ENCODE data around the gene DEK.
"Not testable (repeated sequence)": the region's sequence is repeated elsewhere in the genome, so short reads cannot be mapped to it uniquely, and the experiment has no call there.

DEK gene

DNA sequence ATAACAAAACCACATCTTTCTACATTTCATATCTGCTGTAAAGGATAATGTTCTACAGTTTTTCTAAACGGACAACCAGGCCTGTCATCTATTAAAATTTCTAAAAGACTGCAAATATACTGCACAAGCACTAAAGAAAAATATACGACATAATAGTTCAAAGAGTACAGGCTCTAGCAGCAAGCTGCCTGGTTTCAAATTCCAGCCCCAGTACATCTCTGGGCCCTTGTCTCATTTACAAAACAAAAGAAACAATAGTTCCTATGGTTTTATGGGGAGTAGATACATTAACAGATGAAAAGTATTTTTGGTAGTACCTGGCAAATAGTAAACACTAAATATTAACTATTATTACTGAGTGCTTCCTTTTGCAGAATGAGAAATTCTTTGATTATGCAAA is 24.1 kb downstream of the DEK start:
- DNase-seq (ENCODE audit: low spot score) = no peak

GRCh38 chr6:18237167-18237566 is 27.2 kb downstream of the DEK start:
- DNase-seq (ENCODE audit: low spot score) = no peak

DNA sequence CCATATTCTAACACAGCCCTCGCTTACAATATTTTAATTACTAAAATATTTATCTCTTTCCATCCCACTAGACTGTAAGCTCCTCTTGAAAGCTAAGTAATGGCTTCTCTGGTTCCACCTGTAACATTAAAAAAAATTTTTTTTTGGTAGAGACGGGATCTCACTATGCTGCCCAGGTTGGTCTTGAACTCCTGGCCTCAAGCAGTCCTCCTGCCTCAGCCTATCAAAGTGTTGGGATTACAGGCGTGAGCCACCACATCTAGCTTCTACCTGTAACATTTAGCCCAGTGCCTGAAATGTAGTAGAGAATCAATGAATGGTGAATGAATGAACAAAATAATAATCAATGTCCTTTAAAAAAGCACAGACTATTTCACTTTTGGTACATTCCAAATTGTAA is 28.8 kb downstream of the DEK start:
- no peak for DNase-seq (ENCODE audit: low spot score)

DNA sequence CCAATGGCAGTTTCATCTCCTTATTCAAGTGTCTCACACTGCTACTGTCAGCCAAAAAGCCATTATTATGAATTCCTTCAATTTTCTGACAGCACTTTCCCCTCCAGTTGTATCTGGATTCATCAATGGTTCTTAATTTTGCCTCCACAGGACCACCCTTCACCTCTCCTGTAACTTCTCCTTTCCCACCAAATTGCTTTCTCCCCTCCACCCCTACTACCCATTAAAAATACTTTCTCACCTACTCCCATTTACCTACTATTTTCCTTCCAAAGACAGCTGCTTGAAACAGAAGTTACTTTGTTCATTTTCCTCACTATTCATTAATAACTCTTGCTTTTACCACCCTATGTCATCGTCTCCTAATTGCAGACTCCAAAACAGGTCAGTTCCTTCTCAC is 29.8 kb downstream of the DEK start:
- DNase-seq (ENCODE audit: low spot score) = no peak

GRCh38 chr6:18233770-18234169 is 30.6 kb downstream of the DEK start:
- not testable (repeated sequence) for DNase-seq (ENCODE audit: low spot score)

DNA sequence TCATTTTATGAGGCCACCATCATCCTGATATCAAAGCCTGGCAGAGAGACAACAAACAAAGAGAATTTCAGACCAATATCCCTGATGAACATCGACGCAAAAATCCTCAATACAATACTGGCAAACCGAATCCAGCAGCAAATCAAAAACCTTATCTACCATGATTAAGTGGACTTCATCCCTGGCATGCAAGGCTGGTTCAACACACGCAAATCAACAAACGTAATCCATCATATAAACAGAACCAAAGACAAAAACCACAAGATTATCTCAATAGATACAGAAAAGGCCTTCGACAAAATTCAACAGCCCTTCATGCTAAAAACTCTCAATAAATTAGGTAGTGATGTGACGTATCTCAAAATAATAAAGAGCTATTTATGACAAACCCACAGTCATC is 32.5 kb downstream of the DEK start:
- not testable (repeated sequence) for DNase-seq (ENCODE audit: low spot score)

DNA sequence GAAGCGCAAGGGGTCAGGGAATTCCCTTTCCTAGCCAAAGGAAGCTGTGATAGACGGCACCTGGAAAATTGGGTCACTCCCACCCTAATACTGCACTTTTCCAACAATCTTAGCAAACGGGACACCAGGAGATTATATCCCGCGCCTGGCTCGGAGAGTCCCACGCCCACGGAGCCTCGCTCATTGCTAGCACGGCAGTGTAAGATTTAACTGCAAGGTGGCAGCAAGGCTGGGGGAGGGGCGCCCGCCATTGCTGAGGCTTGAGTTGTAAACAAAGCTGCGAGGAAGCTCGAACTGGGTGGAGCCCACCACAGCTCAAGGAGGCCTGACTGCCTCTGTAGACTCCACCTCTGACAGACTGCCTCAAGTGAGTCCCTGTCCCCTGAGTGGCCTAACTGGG is 35.7 kb downstream of the DEK start:
- not testable (repeated sequence) for DNase-seq (ENCODE audit: low spot score)

GRCh38 chr6:18227166-18227565 is 37.2 kb downstream of the DEK start:
- DNase-seq (ENCODE audit: low spot score) = not testable (repeated sequence)

GRCh38 chr6:18226451-18227105 is 37.8 kb downstream of the DEK start:
- not testable (repeated sequence) for DNase-seq (ENCODE audit: low spot score)

- no peak for DNase-seq (ENCODE audit: low spot score)
Observed at GRCh38 chr6:18221288-18221615, 43.1 kb downstream of the DEK start.

DNA sequence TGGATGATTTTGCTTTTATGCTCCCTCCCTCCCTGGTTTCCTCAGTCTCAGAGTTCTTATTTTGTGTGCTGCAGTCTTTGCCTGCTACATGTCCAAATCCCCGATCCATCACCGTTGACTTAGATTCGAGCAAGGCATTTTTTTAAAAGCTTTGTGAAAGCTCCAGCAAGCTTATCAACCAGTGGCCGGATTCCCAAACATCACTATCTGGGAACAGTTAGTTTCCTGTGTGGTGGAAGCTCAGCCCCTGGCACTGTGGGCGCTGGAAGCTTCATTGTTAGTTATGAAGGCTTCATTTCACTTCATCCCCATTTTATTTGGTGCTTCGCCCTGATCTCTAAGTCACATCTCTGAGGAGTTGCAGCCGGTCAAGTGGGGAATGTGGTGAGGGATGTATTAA is 44.7 kb downstream of the DEK start:
- DNase-seq (ENCODE audit: low spot score) = no peak

DNA sequence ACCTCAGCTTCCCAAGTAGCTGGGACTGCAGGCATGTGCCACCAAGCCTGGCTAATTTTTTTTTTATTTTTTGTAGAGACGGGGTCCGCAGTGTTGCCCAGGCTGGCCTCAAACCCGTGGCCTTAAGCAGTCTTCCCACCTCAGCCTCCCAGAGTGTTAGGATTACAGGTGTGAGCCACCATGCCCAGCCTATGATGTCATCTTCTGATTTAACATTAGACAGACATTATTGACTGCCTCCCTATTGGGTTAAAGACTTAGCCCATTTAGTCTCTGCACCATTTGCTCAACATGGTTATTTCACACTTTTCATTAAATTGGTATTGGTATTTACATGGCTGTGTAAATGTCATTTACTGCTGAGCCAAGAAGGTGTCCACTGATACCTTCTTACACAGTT is 46.1 kb downstream of the DEK start:
- DNase-seq (ENCODE audit: low spot score) = no peak

DNA sequence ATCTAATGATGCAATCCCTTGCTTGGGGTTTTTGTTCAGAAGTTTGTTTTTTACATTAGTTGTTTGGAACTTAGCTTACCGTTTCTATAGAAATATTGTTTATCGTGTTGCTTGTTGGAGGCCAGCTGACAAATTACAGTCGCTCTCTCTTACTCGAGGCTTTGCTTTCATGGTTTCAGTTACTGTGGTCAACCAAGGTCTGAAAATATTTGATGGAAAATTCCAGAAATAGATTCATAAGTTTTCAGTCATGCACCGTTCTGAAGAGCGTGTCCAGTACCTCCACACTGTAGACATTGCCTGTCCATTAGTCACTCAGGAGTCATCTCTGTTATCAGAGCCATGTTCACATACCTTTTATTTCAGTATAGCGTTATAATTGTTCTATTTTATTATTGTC is 47.9 kb downstream of the DEK start:
- DNase-seq (ENCODE audit: low spot score) = no peak

- DNase-seq (ENCODE audit: low spot score) = no peak
Observed at GRCh38 chr6:18215436-18215835, 48.9 kb downstream of the DEK start.

GRCh38 chr6:18214003-18214402 is 50.3 kb downstream of the DEK start:
- DNase-seq (ENCODE audit: low spot score) = no peak

GRCh38 chr6:18213439-18213838 is 50.9 kb downstream of the DEK start:
- no peak for DNase-seq (ENCODE audit: low spot score)

DNA sequence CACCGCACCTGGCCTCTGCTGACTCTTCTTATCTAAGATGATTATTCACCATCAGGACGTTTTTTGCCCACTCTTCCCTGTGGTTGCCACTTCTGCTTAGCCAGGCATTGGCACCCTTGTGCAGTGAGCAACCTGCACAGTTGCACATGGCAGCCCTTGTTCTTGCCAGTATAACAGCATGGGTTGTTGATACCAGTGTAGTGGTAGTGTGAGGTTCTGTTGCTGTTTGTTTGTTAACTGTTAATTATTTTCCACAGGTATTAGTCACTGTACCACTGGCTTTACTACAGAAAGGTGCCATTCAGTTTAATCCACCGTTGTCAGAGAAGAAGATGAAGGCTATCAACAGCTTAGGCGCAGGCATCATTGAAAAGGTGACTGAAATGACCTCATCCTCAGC is 52.1 kb downstream of the DEK start:
- DNase-seq (ENCODE audit: low spot score) = no peak

DNA sequence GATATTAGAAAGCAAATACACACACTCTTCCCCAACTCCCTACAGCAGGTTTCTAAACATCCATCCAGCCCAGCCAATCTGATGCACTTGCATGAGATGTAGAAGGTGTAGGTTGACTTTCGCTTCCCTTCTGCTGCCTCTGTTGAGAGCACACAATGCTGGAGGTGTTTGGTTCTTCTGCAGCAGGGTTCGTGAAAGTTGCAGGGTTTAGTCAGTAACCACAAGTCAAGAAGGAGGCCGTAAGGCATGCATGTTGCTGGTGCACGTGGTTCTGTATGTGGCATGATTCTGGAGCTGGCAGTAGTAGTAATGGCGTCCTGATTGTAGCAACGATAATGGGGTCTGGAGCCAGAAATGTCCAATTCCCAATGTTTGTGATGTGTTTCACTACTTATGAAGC is 53.0 kb downstream of the DEK start:
- DNase-seq (ENCODE audit: low spot score) = no peak

DNA sequence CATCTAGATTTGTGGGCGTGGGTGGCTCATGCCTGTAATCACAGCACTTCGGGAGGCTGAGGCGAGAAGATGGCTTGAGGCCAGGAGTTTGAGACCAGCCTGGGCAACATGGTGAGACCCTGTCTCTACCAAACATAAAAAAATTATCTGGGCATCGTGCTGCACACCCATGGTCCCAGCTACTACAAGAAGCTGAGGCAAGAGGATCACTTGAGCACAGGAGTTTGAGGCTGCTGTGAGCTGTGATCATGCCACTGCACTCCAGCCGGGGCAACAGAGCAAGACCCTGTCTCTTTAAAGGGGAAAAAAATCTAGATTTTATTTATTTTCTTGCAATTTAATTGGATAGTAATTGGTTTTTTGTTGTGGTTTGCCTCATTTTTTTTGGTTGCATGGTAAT is 53.6 kb downstream of the DEK start:
- no peak for DNase-seq (ENCODE audit: low spot score)

DNA sequence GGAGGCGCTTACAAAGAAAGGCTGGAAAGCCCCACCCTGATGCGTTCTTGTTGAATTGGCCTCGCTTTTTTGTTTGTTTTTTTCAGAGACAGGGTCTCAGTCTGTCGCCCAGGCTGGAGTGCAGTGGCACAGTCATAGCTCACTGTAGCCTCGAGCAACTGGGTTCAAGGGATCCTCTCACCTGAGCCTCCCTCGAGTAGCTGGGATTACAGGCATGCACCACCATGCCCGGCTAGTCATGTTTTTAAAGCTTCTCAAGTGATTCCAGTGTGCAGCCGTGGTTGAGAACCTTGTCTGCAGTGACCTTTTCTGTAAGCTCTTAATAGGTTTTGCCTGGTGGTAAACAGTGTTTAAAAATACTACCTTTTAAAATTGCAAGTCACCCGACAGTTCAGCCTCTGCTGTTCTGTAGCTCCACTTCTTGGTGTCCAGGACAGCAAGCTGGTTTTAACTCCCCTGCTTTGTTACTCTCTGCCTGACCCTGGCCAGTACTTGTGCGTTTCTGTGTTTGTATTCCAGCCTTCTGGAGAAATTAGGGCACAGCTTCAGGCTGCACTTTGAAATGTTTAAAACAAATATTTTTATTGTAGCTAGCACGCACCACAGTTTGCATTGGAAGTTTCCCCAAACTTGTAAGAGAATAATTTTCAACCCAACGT is 54.7 kb downstream of the DEK start:
- no peak for DNase-seq (ENCODE audit: low spot score)

DNA sequence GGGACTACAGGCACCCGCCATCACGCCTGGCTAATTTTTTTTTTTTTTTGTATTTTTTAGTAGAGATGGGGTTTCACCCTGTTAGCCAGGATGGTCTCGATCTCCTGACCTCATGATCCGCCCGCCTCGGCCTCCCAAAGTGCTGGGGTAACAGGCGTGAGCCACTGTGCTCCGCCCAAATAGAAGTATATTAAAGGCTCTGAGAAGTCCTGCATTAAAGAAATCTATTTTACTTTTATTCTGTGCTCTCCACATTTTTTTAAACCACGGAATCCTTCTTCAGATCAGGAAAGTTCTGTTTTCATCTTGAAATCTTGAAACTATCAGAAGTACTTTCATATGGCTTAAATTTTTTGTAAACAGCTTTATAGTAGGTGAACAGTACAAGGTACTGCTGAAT is 55.6 kb downstream of the DEK start:
- not testable (repeated sequence) for DNase-seq (ENCODE audit: low spot score)

GRCh38 chr6:18207949-18208348 is 56.4 kb downstream of the DEK start:
- no peak for DNase-seq (ENCODE audit: low spot score)

- DNase-seq (ENCODE audit: low spot score) = no peak
Observed at GRCh38 chr6:18207438-18207837, 56.9 kb downstream of the DEK start.

DNA sequence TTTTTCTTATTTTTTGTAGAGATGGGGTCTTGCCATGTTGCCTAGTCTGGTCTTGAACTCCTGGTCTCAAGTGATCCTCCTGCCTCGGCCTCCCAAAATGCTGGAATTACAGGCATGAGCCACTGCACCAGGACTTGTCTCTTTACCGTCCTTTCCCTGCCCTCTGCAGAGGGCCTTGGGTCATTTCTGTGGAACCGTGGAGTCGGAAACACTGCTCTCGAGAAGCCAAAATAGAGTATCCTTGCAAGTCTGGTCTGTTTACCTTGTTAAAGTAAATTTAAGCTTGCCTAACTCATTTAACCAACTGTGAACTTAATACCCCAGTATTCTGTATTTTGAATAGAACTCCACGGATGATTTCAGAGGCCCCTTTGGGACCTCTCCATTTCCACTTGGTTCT is 57.7 kb downstream of the DEK start:
- DNase-seq (ENCODE audit: low spot score) = no peak

Data from hematopoietic multipotent progenitor cell treated with erythropoietin and hydrocortisone succinate and interleukin-3 and kit ligand, for 17 days (in vitro differentiated cells).